HCT116 (cell line): ENCODE data around the gene DUSP3. TPM values are rescaled to one million over a fixed set of nuclear protein-coding genes. Genes with fewer than 3 reads are reported as not detected.

Experiments used
- ATAC-seq: fragments of 200-7000 bp; cut with Tn5 transposase; 2 replicates; pipeline ENCODE4 v1.9.1; 2020; ENCODE audit warnings: mild to moderate bottlenecking, moderate library complexity
- BruUV-seq: library from RNA; stranded (reverse); fragments of 400-500 nt; replicated peaks from 2 replicates; lab custom pipeline; 2021; lab: Mats Ljungman, UMichigan
- CTCF ChIA-PET: fragments of 300-600 bp; sonication (Branson Sonifier 250); formaldehyde crosslinking; loops from one replicate; lab custom pipeline; 2021; ENCODE audit warnings: antibody characterized with exemption; lab: Charles Lee
- POLR2A ChIA-PET: fragments of 300-600, 350-600 bp; sonication (Branson Sonifier 250); formaldehyde crosslinking; loops from one replicate; lab custom pipeline; 2021; ENCODE audit warnings: antibody characterized with exemption; lab: Charles Lee
- RAD21 ChIA-PET, 2 experiments: fragments of 300-600 bp; sonication (Branson Sonifier 250); formaldehyde crosslinking; loops; one replicate each; lab custom pipeline; 2023; ENCODE audit warnings: low total read pairs in 2 of 2; ENCODE audit not compliant: uncharacterized antibody in 2 of 2, unreplicated experiment in 2 of 2, low non-redundant PET in 1 of 2; lab: Charles Lee
- DNase-seq: peaks from one replicate; pipeline ENCODE4 v3.0.0-alpha.2; 2010; ENCODE audit warnings: low read depth, low spot score
- H2AFZ ChIP-seq: fragments of 200-600 bp; shearing (Covaris generic), sonication (generic); 2 replicates; pipeline ENCODE4 v1.6.1; 2017; ENCODE audit warnings: low read depth, mixed run types, mixed read lengths, antibody characterized with exemption, low read length; ENCODE audit not compliant: poor library complexity, severe bottlenecking
- H3K27ac ChIP-seq: 2 replicates; pipeline ENCODE4 v1.5.1; 2012; ENCODE audit warnings: low read depth, low read length
- H3K27me3 ChIP-seq: fragments of 200-600 bp; sonication (generic); 2 replicates; pipeline ENCODE4 v1.6.1; 2016; ENCODE audit warnings: mixed run types, low read length, mixed read lengths; ENCODE audit not compliant: insufficient read depth
- H3K36me3 ChIP-seq, 2 experiments: fragments of 200-500 bp in 1 of 2; fragments of 200-600 bp in 1 of 2; sonication (Bioruptor generic) in 1 of 2; sonication (generic) in 1 of 2; 2 replicates each; pipeline versions ENCODE4 v1.5.1 to v1.6.1; 2014 to 2016; ENCODE audit warnings: low read length in 2 of 2, inconsistent platforms in 1 of 2, mixed read lengths in 1 of 2, mixed run types in 1 of 2; ENCODE audit not compliant: insufficient read depth in 2 of 2, control insufficient read depth in 1 of 2
- H3K4me1 ChIP-seq, 2 experiments: fragments of 200-600 bp in 1 of 2; sonication (generic) in 1 of 2; 2 replicates each; pipeline versions ENCODE4 v1.5.1 to v1.6.1; 2012 to 2017; ENCODE audit warnings: low read length in 2 of 2, inconsistent platforms in 1 of 2, mild to moderate bottlenecking in 1 of 2, mixed read lengths in 1 of 2, mixed run types in 1 of 2, moderate library complexity in 1 of 2; ENCODE audit not compliant: insufficient read depth in 2 of 2, control insufficient read depth in 1 of 2
- H3K4me2 ChIP-seq: fragments of 200-600 bp; sonication (generic); 2 replicates; pipeline ENCODE4 v1.6.1; 2017; ENCODE audit warnings: mixed run types, low read length, mixed read lengths
- H3K4me3 ChIP-seq, 2 experiments: fragments of 200-600 bp in 1 of 2; sonication (generic) in 1 of 2; replicated peaks in 1 of 2; 2 replicates each; pipeline ENCODE4 v1.5.1; 2011 to 2016; ENCODE audit warnings: low read length in 2 of 2, control low read depth in 1 of 2, low read depth in 1 of 2, mild to moderate bottlenecking in 1 of 2, mixed read lengths in 1 of 2, mixed run types in 1 of 2
- H3K79me2 ChIP-seq: fragments of 200-600 bp; sonication (generic); 2 replicates; pipeline ENCODE4 v1.6.1; 2017; ENCODE audit warnings: mild to moderate bottlenecking, mixed run types, low read length, moderate library complexity, mixed read lengths; ENCODE audit not compliant: insufficient read depth
- H3K9ac ChIP-seq: fragments of 200-600 bp; sonication (generic); 2 replicates; pipeline ENCODE4 v1.6.1; 2016; ENCODE audit warnings: low read length, mixed read lengths
- H3K9me2 ChIP-seq: fragments of 200-600 bp; sonication (generic), shearing (Covaris generic); 2 replicates; pipeline ENCODE4 v1.6.1; 2017; ENCODE audit warnings: mixed run types, mild to moderate bottlenecking, moderate library complexity; ENCODE audit not compliant: insufficient read depth
- H3K9me3 ChIP-seq, 2 experiments: fragments of 200-500 bp in 1 of 2; fragments of 200-600 bp in 1 of 2; sonication (Bioruptor generic) in 1 of 2; sonication (generic) in 1 of 2; 2 replicates each; pipeline ENCODE4 v1.6.1; 2014 to 2017; ENCODE audit warnings: low read length in 2 of 2, mixed read lengths in 2 of 2, inconsistent platforms in 1 of 2, low read depth in 1 of 2, mild to moderate bottlenecking in 1 of 2, mixed run types in 1 of 2, moderate library complexity in 1 of 2; ENCODE audit not compliant: control insufficient read depth in 1 of 2, insufficient read depth in 1 of 2
- H4K20me1 ChIP-seq: fragments of 200-600 bp; sonication (generic), shearing (Covaris generic); 2 replicates; pipeline ENCODE4 v1.6.1; 2017; ENCODE audit warnings: mixed run types, mild to moderate bottlenecking, moderate library complexity; ENCODE audit not compliant: insufficient read depth
- CBX3 ChIP-seq: IDR thresholded peaks from 2 replicates; pipeline ENCODE4 v1.6.1; 2012; ENCODE audit warnings: low read depth
- CEBPB ChIP-seq: IDR thresholded peaks from 2 replicates; pipeline ENCODE4 v1.6.1; 2012; ENCODE audit warnings: low read depth
- ELF1 ChIP-seq: IDR thresholded peaks from 2 replicates; pipeline ENCODE4 v1.6.1; 2012; ENCODE audit warnings: low read depth, borderline replicate concordance
- EZH2phosphoT487 ChIP-seq: fragments of 200-600 bp; IDR thresholded peaks from 2 replicates; pipeline ENCODE4 v1.6.1; 2018; ENCODE audit warnings: antibody characterized with exemption, borderline replicate concordance
- FOSL1 ChIP-seq: IDR thresholded peaks from 2 replicates; pipeline ENCODE4 v1.6.1; 2012; ENCODE audit warnings: low read depth
- MAX ChIP-seq: IDR thresholded peaks from 2 replicates; pipeline ENCODE4 v1.6.1; 2012
- ZBTB33 ChIP-seq: IDR thresholded peaks from 2 replicates; pipeline ENCODE4 v1.6.1; 2011; ENCODE audit warnings: mild to moderate bottlenecking, low read length, moderate library complexity; ENCODE audit not compliant: insufficient replicate concordance; ENCODE audit errors: extremely low read depth
- ZFX ChIP-seq: fragments of 450-650 bp; IDR thresholded peaks from 2 replicates; pipeline ENCODE4 v1.6.1; 2017
- intact Hi-C: fragments of 100-400 bp; cut with micrococcal nuclease; formaldehyde crosslinking; loops from 2 replicates; pipeline ENCODE4 v1.10.0; 2022
- total RNA-seq: library from RNA; stranded (reverse); gene quantifications from one replicate; pipeline ENCODE4 v1.2.1, GENCODE V29; 2021; ENCODE audit not compliant: unreplicated experiment

The DUSP3 gene
- total RNA-seq, 1 experiment from 2014 or later = 29.6 TPM

DNA sequence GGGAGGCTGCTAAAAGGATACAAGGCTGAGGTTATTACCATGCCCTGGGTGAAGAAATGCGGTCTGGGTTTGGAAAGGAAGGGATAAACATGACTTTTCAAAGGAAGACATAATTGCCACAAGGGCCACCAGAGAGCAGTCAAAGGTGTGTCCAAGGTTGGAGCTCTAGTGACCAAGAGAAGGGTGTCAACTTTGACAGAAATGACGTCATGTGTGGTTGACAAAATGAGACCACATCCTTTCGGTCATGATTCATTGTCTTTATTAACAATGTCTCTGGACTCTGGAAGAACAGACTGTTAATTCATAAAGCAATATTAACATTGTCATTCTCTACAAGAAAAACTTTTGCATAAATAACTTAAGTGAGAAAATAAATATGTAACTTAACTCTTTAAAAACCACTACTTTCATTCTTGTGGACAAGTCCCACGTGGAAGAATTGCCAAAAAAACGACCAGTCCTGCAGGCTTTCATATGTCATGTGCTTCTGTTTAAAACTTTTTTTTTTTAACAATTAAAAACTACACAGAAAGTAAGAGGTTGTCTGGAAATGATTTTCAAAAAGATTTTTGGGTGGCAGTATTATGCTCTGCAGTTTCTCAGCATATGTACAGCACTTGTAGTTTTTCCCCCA, 25.2 kb downstream of the DUSP3 start:
- H3K9ac ChIP-seq = no peak overlapping the region

More for the DNA sequence above, 25.2 kb downstream of the DUSP3 start:
- Histone ChIP-seq H3K27me3 (no peaks in the 10 kb centered on the region), H3K9me2 (no peaks in the 10 kb centered on the region), H3K4me3 (no peak overlapping the region), H3K27ac (no peak overlapping the region), H3K9me3 (no peaks in the 10 kb centered on the region), H3K79me2 (no peaks in the 10 kb centered on the region), H3K4me2 (no peak overlapping the region), H3K36me3 (no peaks in the 10 kb centered on the region), H3K4me1 (peaks cover 0 to 13% of the 10 kb centered on the region in 2 experiments; a peak in 2 of 4 replicates), H2AFZ (no peak overlapping the region), H4K20me1 (no peaks in the 10 kb centered on the region)
- BruUV-seq = no TSS peak
- ChIA-PET RAD21 (no interaction called here), POLR2A (no interaction called here), CTCF (no interaction called here)
- intact Hi-C loops = no loop called here
- TF ChIP-seq FOSL1 = no peak
- no peak for TF ChIP-seq ZFX
- no peak for TF ChIP-seq ZBTB33
- TF ChIP-seq MAX = no peak
- TF ChIP-seq CBX3 = no peak
- TF ChIP-seq CEBPB = no peak
- no peak for TF ChIP-seq ELF1
- no peak for TF ChIP-seq EZH2phosphoT487
- ATAC-seq = no peak
- DNase-seq = no peak
